IPS DF 6.9 (cell line): ENCODE data around the gene LAMA5.

Experiments used
- DNase-seq: peaks from one replicate; pipeline ENCODE4 v3.0.0-alpha.2; 2013; ENCODE audit warnings: low read depth, low spot score
- H3K27ac ChIP-seq: one replicate; pipeline ENCODE4 v1.5.1; 2013; ENCODE audit warnings: low read length, control low read depth
- H3K27me3 ChIP-seq: 2 replicates; pipeline ENCODE4 v1.6.1; 2013; ENCODE audit warnings: mild to moderate bottlenecking, low read length; ENCODE audit not compliant: control insufficient read depth, insufficient read depth
- H3K36me3 ChIP-seq: 2 replicates; pipeline ENCODE4 v1.6.1; 2013; ENCODE audit warnings: low read length; ENCODE audit not compliant: control insufficient read depth, insufficient read depth
- H3K4me1 ChIP-seq: 2 replicates; pipeline ENCODE4 v1.6.1; 2013; ENCODE audit warnings: low read length; ENCODE audit not compliant: control insufficient read depth, insufficient read depth
- H3K4me3 ChIP-seq: 2 replicates; pipeline ENCODE4 v1.5.1; 2013; ENCODE audit warnings: mild to moderate bottlenecking, low read length
- H3K9me3 ChIP-seq: 2 replicates; pipeline ENCODE4 v1.6.1; 2013; ENCODE audit warnings: low read length, inconsistent platforms; ENCODE audit not compliant: control insufficient read depth, insufficient read depth
- WGBS: extraction: QIAGEN DNeasy Blood & Tissue Kit; methylation state at CpG from one replicate; pipeline ENCODE4 v1.1.7; 2013; ENCODE audit warnings: mixed read lengths, missing lambda C conversion rate; ENCODE audit not compliant: insufficient read length, insufficient coverage; 5-methylcytosine and 5-hydroxymethylcytosine counted together

The LAMA5 gene

GRCh38 chr20:62393830-62394229 lies 26.7 kb upstream of the LAMA5 start:
- no peaks in the 10 kb centered on the region for H3K4me1 ChIP-seq
- no CpG with 5 or more reads among the region's 24 CpGs for WGBS
- peaks cover 8% of the 10 kb centered on the region for H3K36me3 ChIP-seq
- no peak overlapping the region for H3K4me3 ChIP-seq
- no peak overlapping the region for H3K27ac ChIP-seq
- DNase-seq = no peak
- H3K9me3 ChIP-seq = no peaks in the 10 kb centered on the region
- no peaks in the 10 kb centered on the region for H3K27me3 ChIP-seq

DNA sequence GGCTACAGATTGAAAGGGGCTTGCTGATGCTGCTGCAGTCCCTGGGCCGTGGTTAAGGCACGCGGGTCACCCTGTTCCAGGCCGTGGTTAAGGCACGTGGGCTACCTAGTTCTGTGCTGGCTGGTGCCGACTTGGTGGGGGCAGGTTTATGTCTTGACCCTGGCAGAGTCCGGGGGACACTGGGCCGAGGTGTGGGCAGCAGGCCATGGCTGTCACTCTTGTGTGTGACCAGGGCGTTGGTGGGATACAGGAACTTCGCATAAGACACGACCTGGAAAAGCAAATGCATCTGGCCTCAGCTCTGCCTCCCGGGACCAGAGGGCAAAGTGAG lies 26.2 kb upstream of the LAMA5 start:
- no peaks in the 10 kb centered on the region for H3K4me1 ChIP-seq
- H3K9me3 ChIP-seq = no peaks in the 10 kb centered on the region
- H3K27ac ChIP-seq = no peak overlapping the region
- DNase-seq = no peak
- no peak overlapping the region for H3K4me3 ChIP-seq
- WGBS = no CpG with 5 or more reads among the region's 12 CpGs
- H3K27me3 ChIP-seq = no peaks in the 10 kb centered on the region
- peaks cover 14% of the 10 kb centered on the region for H3K36me3 ChIP-seq

DNA sequence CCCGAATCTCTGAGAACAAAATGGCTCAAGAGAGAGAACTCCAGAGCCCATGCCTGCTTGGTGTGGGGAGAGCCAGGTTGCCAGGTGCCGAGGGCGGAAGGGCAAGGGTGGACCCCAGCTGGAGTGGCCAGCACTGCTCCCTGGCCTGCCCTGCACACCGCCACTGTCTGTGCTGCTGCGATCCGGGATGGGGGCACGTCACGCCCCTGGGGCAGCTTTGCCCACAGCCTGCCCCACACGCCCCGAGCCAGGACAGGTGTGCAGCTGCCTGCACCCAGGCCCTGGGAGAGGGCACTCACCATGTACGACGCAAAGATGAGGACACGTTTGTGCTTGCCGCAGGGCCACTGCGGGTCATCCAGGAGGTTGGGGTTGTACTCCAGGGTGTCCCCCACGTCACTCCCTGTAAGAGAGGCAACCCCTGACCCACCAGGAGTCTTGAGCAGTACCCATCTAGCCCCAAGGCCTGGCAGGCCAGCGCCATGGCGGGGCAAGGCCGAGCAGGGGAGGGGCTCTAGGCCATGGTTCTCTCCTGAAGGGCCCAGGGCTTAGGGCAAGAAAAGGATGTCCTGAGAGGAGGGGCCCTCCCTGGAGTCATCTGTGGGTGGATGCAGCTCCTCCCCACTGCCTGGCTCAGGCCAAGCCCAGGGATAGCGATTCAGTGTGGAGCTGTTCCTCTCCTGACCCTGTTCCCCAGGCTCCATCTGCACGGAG lies 25.7 kb upstream of the LAMA5 start:
- H3K27me3 ChIP-seq = no peaks in the 10 kb centered on the region
- no peak for DNase-seq
- H3K27ac ChIP-seq = no peak overlapping the region
- H3K4me1 ChIP-seq = no peaks in the 10 kb centered on the region
- no peaks in the 10 kb centered on the region for H3K9me3 ChIP-seq
- H3K4me3 ChIP-seq = no peak overlapping the region
- H3K36me3 ChIP-seq = peaks cover 14% of the 10 kb centered on the region
- WGBS = no CpG with 5 or more reads among the region's 21 CpGs

DNA sequence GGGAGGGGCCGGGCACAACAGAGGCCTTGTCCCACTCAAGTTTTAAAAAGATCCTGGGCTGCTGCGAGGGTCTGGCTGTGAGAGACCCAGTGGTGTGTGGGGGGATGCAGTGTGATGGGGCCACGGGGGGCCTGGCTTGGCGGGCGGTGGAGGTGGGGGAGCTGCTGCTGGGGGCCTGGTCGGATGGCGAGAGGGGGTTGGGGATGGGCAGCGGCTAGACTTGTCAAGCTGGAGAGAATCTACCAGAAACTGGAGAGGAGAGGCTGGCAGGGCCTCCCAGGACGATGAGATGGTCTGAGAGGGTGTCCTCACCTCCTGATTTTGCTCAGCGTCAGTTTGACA lies 24.9 kb upstream of the LAMA5 start:
- no peak for DNase-seq
- Histone ChIP-seq H3K9me3 (no peaks in the 10 kb centered on the region), H3K36me3 (peaks cover 14% of the 10 kb centered on the region), H3K4me3 (no peak overlapping the region), H3K27me3 (no peaks in the 10 kb centered on the region), H3K4me1 (no peaks in the 10 kb centered on the region), H3K27ac (no peak overlapping the region)
- no CpG with 5 or more reads among the region's 10 CpGs for WGBS

DNA sequence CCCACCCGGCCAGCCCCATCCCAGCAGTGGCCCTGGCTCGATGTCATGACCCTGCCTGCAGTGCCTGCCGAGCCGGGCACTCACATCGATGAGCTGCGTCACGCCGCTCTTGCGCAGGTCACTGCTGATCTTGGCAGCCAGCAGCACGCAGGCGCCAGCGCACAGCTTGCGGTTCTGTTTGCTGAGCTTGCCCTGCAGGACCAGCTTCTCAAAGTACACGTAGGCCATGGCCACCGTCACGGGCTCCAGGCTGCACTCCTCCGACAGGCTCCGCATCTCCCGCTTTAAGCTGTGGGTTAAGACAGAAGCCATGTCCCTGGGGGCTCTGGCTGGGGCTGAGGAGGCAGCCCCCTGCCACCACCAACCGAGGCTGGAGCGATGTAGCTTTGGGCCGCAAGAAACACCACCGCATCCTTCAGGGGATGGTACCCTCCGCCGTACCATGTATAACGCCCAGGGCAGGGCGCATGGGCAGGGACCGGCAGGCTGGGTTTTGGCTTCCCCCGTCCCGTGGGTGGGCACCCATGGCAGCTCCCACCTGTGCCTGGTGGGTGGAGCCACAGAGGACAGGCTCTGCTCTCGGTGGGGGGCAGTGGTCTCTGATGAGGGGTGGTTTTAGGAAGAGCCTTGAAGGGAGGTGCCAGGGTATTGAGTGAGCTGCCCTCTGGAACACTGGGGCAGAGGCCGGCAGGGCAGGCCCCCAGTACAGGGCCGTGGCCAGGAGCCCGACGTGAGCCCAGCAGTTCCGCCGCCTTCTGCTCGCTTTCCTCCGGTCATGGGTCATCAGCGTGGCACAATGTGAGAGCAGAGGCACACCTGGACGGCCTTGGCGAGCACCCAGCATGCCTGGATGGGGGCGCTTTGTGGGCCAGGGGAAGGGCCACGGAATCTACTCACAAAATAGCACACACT lies 24.3 kb upstream of the LAMA5 start:
- no peak overlapping the region for H3K4me3 ChIP-seq
- H3K27me3 ChIP-seq = no peaks in the 10 kb centered on the region
- H3K4me1 ChIP-seq = no peaks in the 10 kb centered on the region
- no peak for DNase-seq
- no peaks in the 10 kb centered on the region for H3K9me3 ChIP-seq
- no CpG with 5 or more reads among the region's 44 CpGs for WGBS
- H3K36me3 ChIP-seq = peaks cover 14% of the 10 kb centered on the region
- H3K27ac ChIP-seq = no peak overlapping the region

DNA sequence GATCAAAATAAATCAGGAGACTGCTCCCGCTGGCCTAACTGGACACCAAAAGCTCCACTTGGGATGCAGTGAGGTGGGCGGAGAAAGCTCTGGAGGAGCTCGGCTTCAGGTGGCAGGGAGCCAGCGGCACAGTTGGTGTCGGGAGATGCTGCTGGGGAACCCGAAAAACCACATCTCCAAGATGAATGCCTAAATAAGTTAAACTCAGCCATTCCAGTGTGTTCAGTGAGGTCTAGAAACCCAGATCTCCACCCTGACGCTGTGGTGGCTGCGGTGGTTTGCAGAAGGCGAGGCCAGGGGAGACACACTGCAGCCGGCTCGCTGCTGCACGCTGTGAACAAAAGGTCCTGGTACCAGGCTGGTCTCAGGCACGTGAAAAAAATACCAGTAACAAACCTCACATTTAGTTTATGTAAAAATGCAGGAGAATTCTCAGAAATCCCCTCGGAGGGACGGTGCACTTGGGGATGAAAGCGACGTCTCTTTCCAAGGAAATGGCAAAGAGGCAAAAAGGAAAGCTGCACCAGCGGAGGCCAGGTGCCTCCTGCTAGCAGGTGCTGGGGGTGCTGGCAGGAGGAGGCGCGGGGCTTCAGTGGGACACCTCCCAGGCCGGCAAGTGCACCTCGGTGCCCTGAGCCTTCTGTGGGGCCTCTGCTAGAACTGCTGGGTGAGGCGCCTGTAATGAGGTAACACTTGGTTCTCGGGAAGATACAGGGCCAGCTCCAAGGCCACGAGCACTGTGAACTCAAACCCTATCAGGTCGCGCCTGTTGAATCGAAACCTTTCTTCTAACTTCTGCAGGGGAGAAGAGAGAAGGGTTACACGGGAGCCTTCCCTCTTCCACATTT lies 23.4 kb upstream of the LAMA5 start:
- H3K9me3 ChIP-seq = no peaks in the 10 kb centered on the region
- no peaks in the 10 kb centered on the region for H3K27me3 ChIP-seq
- no peak overlapping the region for H3K4me3 ChIP-seq
- peaks cover 14% of the 10 kb centered on the region for H3K36me3 ChIP-seq
- DNase-seq = no peak
- H3K4me1 ChIP-seq = no peaks in the 10 kb centered on the region
- H3K27ac ChIP-seq = no peak overlapping the region
- no CpG with 5 or more reads among the region's 29 CpGs for WGBS

GRCh38 chr20:62389601-62390087 lies 22.5 kb upstream of the LAMA5 start:
- Histone ChIP-seq H3K27ac (no peak overlapping the region), H3K4me1 (no peaks in the 10 kb centered on the region), H3K36me3 (peaks cover 14% of the 10 kb centered on the region), H3K4me3 (no peak overlapping the region), H3K27me3 (no peaks in the 10 kb centered on the region), H3K9me3 (no peaks in the 10 kb centered on the region)
- no CpG with 5 or more reads among the region's 5 CpGs for WGBS
- DNase-seq = no peak

DNA sequence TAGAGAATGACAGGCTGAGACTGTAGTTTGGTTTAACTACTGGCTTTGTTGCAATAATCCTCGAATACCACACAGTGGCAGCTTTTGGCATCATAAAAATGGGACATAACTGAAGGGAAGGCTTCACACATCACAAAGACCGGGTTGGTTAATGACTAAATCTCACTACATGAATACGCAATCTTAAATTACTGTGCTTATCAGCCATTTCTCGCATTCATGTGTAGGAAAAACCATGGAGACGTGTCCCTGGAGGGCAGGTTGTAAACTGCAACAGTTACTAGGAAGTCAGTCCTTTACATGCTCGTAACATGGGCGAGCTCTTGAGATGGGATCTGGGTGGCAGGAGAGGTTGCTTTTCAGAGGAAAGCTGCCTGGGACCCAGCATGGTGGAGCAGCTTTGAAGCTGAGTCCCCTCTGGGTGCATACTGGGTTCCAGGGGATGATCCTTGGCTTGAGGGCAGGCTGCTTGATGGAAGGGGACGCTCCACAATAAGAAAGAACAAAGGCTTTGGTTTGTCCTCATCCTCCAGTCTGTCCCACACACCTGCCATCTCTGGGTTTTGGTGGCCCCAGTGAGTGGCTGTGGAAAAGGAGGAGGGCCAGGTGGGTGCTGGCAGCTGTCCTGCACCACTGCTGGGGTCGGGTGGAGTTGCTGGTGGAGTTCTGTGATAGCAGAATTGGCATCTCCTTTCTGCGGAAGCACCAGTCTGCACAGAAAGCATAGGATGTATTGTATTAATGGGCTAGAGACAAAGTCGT lies 21.9 kb upstream of the LAMA5 start:
- WGBS = no CpG with 5 or more reads among the region's 11 CpGs
- DNase-seq = no peak
- no peak overlapping the region for H3K27ac ChIP-seq

DNA sequence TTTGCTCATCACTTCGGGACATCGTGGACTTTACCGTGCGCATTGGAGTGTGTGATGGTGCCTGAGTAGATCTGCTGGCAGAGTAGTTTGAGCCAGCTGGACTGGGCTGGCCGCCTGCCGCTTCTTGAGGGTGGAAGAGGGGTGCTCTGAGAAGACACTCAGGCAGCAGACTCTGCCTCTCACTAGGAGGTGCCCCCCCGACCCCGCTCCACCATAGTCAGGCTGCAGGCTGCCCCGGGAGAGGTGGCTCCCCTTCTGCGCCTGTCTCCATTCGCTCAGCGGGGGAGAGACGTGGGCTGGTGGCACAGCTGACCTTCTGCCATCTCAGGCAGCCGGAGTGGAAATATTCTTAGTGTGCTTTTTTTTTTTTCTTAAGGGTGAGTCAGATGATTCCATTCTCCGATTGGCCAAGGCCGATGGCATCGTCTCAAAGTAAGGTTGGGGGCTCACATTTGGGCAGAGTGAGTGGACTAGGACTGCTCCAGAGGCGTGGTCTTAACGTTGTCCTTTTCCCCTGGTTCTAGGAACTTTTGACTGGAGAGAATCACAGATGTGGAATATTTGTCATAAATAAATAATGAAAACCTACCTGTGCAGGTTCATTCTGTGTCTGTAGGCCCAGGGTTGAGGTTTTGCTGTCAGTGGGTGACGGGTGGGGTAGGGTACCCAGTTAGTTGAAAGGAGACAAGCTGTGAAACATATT lies 21.0 kb upstream of the LAMA5 start:
- Histone ChIP-seq H3K36me3 (peaks cover 14% of the 10 kb centered on the region), H3K4me1 (no peaks in the 10 kb centered on the region), H3K27me3 (no peaks in the 10 kb centered on the region), H3K27ac (no peak overlapping the region), H3K9me3 (no peaks in the 10 kb centered on the region), H3K4me3 (peak overlapping the region; percentile 99; the same call in 1 of the 2 replicates)
- no peak for DNase-seq
- no CpG with 5 or more reads among the region's 20 CpGs for WGBS

More for the DNA sequence above, 21.9 kb upstream of the LAMA5 start:
- Histone ChIP-seq H3K36me3 (peaks cover 14% of the 10 kb centered on the region), H3K27me3 (no peaks in the 10 kb centered on the region), H3K9me3 (no peaks in the 10 kb centered on the region), H3K4me1 (no peaks in the 10 kb centered on the region), H3K4me3 (no peak overlapping the region)
